ENCODE results near the gene ZGPAT.

The ZGPAT gene

DNA sequence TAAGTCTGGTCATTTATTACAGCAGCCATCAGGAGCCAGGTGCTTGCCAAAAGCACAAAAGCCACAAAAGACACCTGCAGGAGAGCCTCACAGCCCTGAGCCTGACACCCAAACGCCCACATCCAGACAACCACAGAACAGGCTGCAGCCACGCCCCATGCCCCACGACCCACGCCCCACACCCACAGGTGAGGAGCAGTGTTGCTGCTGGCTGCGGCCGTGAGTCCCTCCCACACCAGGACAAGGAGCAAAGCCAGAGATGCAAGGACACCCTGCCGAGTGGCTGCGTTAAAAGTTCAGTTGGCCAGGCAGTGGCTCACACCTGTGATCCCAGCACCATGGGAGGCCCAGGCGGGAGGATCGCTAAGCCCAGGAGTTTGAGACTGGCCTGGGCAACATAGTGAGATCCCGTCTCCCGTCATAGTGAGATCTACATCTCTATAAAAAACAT is 74.7 kb downstream of the ZGPAT start:
- DNase-seq (ENCODE audit: low spot score), result no peak

DNA sequence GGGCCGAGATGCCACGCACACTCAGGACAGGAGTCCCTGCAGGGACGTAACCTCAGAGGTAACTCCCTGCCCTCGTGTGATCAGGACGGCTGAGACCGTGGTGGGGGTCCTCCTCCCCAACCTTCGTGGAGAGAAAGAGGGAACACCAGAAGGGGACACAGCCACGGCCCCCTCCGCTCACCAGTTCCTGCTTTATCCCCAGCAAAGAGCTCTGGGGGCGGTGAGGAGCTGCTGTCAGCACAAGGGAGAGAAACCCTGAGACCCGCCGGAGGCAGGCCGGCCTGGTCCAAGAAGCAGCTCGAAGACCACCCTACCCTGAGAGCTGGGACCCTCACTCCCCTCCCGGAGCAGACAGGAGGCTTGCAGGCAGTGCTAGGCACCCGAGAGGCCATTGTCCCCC is 76.1 kb downstream of the ZGPAT start:
- DNase-seq (ENCODE audit: low spot score), result no peak

DNA sequence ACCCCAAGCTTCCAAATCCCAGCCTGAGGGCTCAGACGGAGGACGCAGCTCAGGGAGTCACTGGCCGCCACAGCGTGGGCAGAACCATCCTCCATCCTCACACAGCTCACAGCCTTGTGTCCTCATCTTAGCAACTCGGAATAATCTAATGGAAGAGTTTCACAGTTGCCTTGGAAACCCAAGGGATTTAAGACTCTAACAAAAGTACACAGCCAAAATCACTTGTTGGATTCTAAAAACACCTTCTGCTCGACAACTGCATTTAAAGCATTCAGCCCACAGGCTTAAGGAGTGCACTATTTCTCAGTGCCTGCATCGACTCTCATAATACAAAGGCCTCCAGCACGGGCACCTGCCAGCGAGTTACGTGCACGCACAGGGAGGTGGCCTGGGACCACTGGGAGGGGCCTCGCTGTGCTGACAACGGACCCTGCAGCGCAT is 77.9 kb downstream of the ZGPAT start:
- no peak for DNase-seq (ENCODE audit: low spot score)
